Subcutaneous abdominal adipose tissue (tissue), 5 donors: ENCODE measurements around the gene PSEN1.

Experiments
- H3K27ac ChIP-seq: one replicate; pipeline ENCODE4 v1.7.0; 2013; ENCODE audit warnings: low read depth, mild to moderate bottlenecking, inconsistent platforms, low read length, moderate library complexity
- H3K27me3 ChIP-seq, 5 donors: one replicate each; pipeline ENCODE4 v1.7.0; 2013; ENCODE audit warnings: low read length in 5 of 5, inconsistent platforms in 1 of 5; ENCODE audit not compliant: control insufficient read depth in 5 of 5, insufficient read depth in 4 of 5
- H3K36me3 ChIP-seq, 5 donors: one replicate each; pipeline ENCODE4 v1.7.0; 2013; ENCODE audit warnings: low read length in 5 of 5; ENCODE audit not compliant: control insufficient read depth in 5 of 5, insufficient read depth in 5 of 5
- H3K4me1 ChIP-seq, 5 donors: one replicate each; pipeline ENCODE4 v1.7.0; 2013; ENCODE audit warnings: low read length in 5 of 5, mild to moderate bottlenecking in 3 of 5, moderate library complexity in 1 of 5; ENCODE audit not compliant: control insufficient read depth in 5 of 5, insufficient read depth in 5 of 5
- H3K4me3 ChIP-seq, 5 donors: one replicate each; pipeline ENCODE4 v1.7.0; 2013; ENCODE audit warnings: low read length in 5 of 5, low read depth in 1 of 5
- H3K9ac ChIP-seq, 5 donors: one replicate each; pipeline ENCODE4 v1.7.0; 2013; ENCODE audit warnings: low read length in 5 of 5, mild to moderate bottlenecking in 4 of 5, moderate library complexity in 3 of 5
- H3K9me3 ChIP-seq, 5 donors: one replicate each; pipeline ENCODE4 v1.7.0; 2013; ENCODE audit warnings: low read length in 5 of 5; ENCODE audit not compliant: control insufficient read depth in 5 of 5
- donor health status: healthy.
- donor health status: healthy.
- donor health status: healthy.
- donor health status: healthy.
- donor health status: healthy.

Gene PSEN1

GRCh38 chr14:73249108-73249507 lies 112.8 kb downstream of the PSEN1 start:
- H3K4me3 ChIP-seq: no peak overlapping the region

GRCh38 chr14:73249564-73250316 lies 113.4 kb downstream of the PSEN1 start:
- H3K36me3 ChIP-seq: peaks cover 0 to 15% (median 0%) of the 10 kb centered on the region in 5 donors
- H3K4me1 ChIP-seq: peaks cover 0 to 22% (median 16%) of the 10 kb centered on the region in 5 donors

More at GRCh38 chr14:73249108-73249507, 112.8 kb downstream of the PSEN1 start:
- Histone ChIP-seq H3K4me1 (peaks cover 0 to 22% (median 16%) of the 10 kb centered on the region in 5 donors), H3K36me3 (peaks cover 0 to 9% (median 0%) of the 10 kb centered on the region in 5 donors), H3K27me3 (no peaks in the 10 kb centered on the region), H3K9me3 (no peaks in the 10 kb centered on the region), H3K27ac (no peak overlapping the region), H3K9ac (no peak overlapping the region)

GRCh38 chr14:73250317-73250713 lies 114.0 kb downstream of the PSEN1 start:
- Histone ChIP-seq H3K4me3 (no peak overlapping the region), H3K27me3 (no peaks in the 10 kb centered on the region), H3K36me3 (peaks cover 0 to 17% (median 0%) of the 10 kb centered on the region in 5 donors), H3K9me3 (no peaks in the 10 kb centered on the region), H3K27ac (no peak overlapping the region), H3K9ac (no peak overlapping the region), H3K4me1 (peaks cover 0 to 17% (median 13%) of the 10 kb centered on the region in 5 donors)

More at GRCh38 chr14:73249564-73250316, 113.4 kb downstream of the PSEN1 start:
- Histone ChIP-seq H3K4me3 (no peak overlapping the region), H3K9ac (no peak overlapping the region), H3K27me3 (no peaks in the 10 kb centered on the region), H3K27ac (no peak overlapping the region), H3K9me3 (no peaks in the 10 kb centered on the region)

- no peak overlapping the region for H3K4me3 ChIP-seq
- H3K36me3 ChIP-seq: peaks cover 0 to 17% (median 0%) of the 10 kb centered on the region in 5 donors
- no peak overlapping the region for H3K9ac ChIP-seq
- H3K4me1 ChIP-seq: peaks cover 0 to 11% (median 8%) of the 10 kb centered on the region in 5 donors
- H3K27ac ChIP-seq: no peak overlapping the region
- no peaks in the 10 kb centered on the region for H3K9me3 ChIP-seq
- H3K27me3 ChIP-seq: no peaks in the 10 kb centered on the region
Measured at GRCh38 chr14:73250781-73251500, 114.6 kb downstream of the PSEN1 start.

- Histone ChIP-seq H3K36me3 (peaks cover 0 to 17% (median 0%) of the 10 kb centered on the region in 5 donors), H3K27me3 (no peaks in the 10 kb centered on the region), H3K27ac (no peak overlapping the region)
Measured at GRCh38 chr14:73251516-73252215, 115.4 kb downstream of the PSEN1 start.

GRCh38 chr14:73252491-73253322 lies 116.4 kb downstream of the PSEN1 start:
- H3K36me3 ChIP-seq: peaks cover 0 to 17% (median 0%) of the 10 kb centered on the region in 5 donors
- no peaks in the 10 kb centered on the region for H3K27me3 ChIP-seq
- peaks cover 0 to 4% (median 0%) of the 10 kb centered on the region in 5 donors for H3K4me1 ChIP-seq
- no peak overlapping the region for H3K4me3 ChIP-seq
- no peak overlapping the region for H3K9ac ChIP-seq
- H3K9me3 ChIP-seq: no peaks in the 10 kb centered on the region
- no peak overlapping the region for H3K27ac ChIP-seq

More at GRCh38 chr14:73251516-73252215, 115.4 kb downstream of the PSEN1 start:
- no peaks in the 10 kb centered on the region for H3K9me3 ChIP-seq
- no peak overlapping the region for H3K4me3 ChIP-seq
- H3K9ac ChIP-seq: no peak overlapping the region
- H3K4me1 ChIP-seq: peaks cover 0 to 8% (median 2%) of the 10 kb centered on the region in 5 donors

GRCh38 chr14:73253323-73253610 lies 117.0 kb downstream of the PSEN1 start:
- no peaks in the 10 kb centered on the region for H3K4me1 ChIP-seq
- no peaks in the 10 kb centered on the region for H3K27me3 ChIP-seq
- no peaks in the 10 kb centered on the region for H3K9me3 ChIP-seq
- H3K4me3 ChIP-seq: no peak overlapping the region
- H3K9ac ChIP-seq: no peak overlapping the region
- H3K36me3 ChIP-seq: peaks cover 0 to 17% (median 0%) of the 10 kb centered on the region in 5 donors
- H3K27ac ChIP-seq: no peak overlapping the region

- Histone ChIP-seq H3K9ac (no peak overlapping the region), H3K4me1 (peaks cover 0 to 3% (median 0%) of the 10 kb centered on the region in 5 donors), H3K9me3 (no peaks in the 10 kb centered on the region), H3K27ac (no peak overlapping the region), H3K4me3 (no peak overlapping the region), H3K27me3 (no peaks in the 10 kb centered on the region), H3K36me3 (peaks cover 0 to 17% (median 0%) of the 10 kb centered on the region in 5 donors)
Measured at GRCh38 chr14:73253721-73254120, 117.4 kb downstream of the PSEN1 start.

- H3K9me3 ChIP-seq: no peaks in the 10 kb centered on the region
- H3K4me3 ChIP-seq: no peak overlapping the region
- H3K27me3 ChIP-seq: no peaks in the 10 kb centered on the region
- peaks cover 0 to 17% (median 0%) of the 10 kb centered on the region in 5 donors for H3K36me3 ChIP-seq
- H3K27ac ChIP-seq: no peak overlapping the region
- no peak overlapping the region for H3K9ac ChIP-seq
- H3K4me1 ChIP-seq: peaks cover 0 to 5% (median 0%) of the 10 kb centered on the region in 5 donors
Measured at GRCh38 chr14:73254247-73255004, 118.1 kb downstream of the PSEN1 start.
